NCI-H446 treated with DMSO at 0.1 percent for 48 hours (cell line): ENCODE results near the gene SORBS2.

Source experiments
- DNase-seq: peaks from one replicate; lab custom pipeline; 2025; lab: John Stamatoyannopoulos, UW

Gene SORBS2

DNA sequence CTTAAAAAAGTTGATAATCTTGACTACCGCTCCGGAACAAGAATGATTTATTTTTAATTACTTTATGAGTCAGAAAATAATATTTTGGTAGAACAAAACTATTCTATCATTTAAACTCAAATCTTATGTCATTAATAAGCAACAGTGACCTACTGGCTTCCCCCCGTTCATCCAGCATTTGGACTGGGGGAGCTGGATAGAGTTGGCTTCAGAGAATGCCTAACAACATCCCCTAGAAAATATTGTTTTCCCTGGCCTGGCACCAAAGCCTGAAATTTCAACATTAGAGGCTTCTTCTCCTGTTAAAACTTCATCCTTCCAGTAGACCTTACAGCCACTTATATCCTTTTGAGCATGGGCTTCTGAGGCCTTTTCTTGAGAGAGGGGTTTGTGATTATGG, 221.0 kb downstream of the SORBS2 start:
- DNase-seq = no peak

GRCh38 chr4:185589067-185589836, 222.7 kb downstream of the SORBS2 start:
- DNase-seq = no peak

DNA sequence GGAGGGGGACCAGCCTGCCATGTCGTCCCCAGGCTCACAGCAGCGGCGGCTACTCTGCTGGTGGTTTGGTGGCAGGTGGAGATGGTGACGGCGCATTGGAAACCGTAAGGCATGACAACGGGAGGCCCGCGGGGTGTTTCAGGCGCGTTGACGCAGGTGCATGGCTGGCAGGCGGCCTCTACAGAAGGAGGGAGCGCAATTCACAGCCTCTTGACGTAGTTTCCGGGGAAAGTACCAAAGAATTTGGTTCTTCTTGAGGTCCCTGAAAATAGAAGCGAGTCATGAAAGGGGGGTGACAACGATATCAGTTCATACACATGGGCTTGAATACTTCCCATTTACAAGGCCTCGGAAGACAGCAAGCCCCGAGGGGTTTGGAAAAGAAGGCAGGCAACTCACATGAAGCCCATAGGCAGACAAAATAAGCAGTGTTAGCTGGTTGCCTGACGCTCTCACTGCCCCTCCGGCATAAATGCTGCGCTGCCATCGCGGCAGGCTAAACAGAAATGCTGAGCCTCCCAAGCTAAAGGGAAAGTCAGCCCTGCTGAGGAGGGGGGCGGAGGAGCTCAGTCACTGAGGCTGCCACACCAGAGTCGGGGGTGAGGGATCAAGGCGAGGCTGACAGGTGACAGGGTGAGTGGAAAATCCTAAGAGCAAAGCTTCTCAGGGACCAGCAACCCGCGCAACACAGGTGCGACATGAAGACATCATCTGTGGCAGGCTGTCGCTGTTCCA, 224.4 kb downstream of the SORBS2 start:
- no peak for DNase-seq

GRCh38 chr4:185587030-185587426, 225.0 kb downstream of the SORBS2 start:
- no peak for DNase-seq

DNA sequence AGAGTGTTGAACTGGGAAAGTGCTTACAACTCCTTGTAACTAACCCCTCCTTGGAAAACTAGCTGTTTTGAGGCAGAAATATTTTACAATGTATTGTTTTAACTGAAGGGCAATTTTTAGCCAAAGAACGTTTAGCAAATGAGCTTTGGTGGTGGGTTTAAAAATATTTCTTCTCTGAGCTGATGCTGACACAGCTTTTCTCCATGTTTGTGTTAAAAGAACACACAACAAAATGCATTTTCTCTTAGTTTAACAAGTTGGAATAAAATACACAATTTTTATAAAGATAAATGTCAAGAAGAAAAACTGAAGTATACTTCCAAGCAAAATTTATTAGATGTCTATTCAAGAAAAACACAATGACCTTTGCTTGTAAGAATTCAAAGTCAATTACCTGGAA, 226.8 kb downstream of the SORBS2 start:
- DNase-seq = no peak

DNA sequence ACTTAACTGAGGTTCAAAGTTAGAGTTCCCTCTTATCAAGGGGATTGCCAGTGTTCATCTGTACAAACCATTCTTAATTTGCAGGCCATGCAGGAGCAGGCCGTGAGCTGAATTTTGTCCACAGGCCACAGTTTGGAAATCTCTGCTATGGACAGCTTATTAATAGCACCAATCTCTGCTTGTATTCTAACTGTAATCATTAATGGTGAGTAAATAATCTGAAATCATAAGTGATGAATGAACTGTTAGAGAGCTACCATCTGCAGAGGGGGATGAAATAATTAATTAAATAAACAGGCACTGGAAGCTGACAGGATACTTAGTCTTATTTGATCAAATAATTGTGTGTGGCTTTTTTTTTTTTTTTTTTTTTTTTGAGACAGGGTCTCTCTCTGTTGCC, 228.2 kb downstream of the SORBS2 start:
- no peak for DNase-seq

GRCh38 chr4:185582651-185583400, 229.2 kb downstream of the SORBS2 start:
- DNase-seq = no peak

- DNase-seq = no peak
Observed at GRCh38 chr4:185580699-185581098, 231.3 kb downstream of the SORBS2 start.

GRCh38 chr4:185578284-185578683, 233.7 kb downstream of the SORBS2 start:
- no peak for DNase-seq

- no peak for DNase-seq
Observed at GRCh38 chr4:185576962-185577950, 234.7 kb downstream of the SORBS2 start.

GRCh38 chr4:185576314-185576961, 235.6 kb downstream of the SORBS2 start:
- no peak for DNase-seq

DNA sequence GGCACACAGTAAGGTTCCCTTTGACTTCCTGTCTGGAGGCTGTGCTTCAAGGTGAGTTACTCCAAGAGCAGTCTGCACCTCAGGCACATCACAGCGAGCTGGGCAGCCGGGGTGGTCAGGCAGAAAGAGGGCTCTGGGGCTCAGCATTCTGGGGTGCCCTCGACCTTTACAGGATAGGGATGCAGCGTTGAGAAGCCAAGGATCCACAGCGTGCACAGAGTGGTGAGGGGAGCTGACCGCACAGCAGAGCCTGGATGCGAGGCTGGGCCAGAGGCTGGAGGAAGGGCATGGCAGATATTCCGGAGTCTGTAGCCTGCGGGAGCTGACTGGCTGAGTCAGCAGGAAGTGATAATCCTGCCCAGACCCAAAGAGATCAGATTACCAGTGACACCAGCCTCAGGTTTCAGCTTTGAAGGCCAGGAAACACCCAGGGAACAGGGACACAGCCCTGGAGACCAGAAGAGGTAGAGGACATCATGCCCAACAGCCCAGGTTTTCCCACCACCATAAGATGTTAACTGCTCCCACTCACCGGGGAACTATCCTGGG, 238.3 kb downstream of the SORBS2 start:
- DNase-seq = no peak

DNA sequence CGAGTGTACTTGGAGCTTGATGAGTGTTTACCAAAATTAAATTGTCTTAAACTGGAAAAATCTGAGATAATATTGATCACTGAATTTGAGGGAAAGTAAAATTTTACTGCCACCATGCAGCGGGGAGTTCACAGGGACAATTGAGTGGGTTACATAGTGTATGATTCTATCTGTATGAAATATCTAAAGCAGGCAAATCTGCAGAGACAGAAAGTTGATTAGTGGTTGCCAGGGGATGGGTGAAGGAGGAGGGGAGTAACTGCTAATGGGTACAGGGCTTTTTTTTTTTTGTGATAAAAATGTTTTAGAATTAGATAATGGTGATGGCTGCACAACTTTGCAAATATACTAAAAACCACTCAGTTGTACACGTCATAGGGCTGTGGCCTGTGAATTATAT, 241.3 kb downstream of the SORBS2 start:
- DNase-seq = no peak

GRCh38 chr4:185567381-185568376, 244.3 kb downstream of the SORBS2 start:
- no peak for DNase-seq

GRCh38 chr4:185566972-185567371, 245.0 kb downstream of the SORBS2 start:
- no peak for DNase-seq

- DNase-seq = no peak
Observed at GRCh38 chr4:185566425-185566824, 245.6 kb downstream of the SORBS2 start.

DNA sequence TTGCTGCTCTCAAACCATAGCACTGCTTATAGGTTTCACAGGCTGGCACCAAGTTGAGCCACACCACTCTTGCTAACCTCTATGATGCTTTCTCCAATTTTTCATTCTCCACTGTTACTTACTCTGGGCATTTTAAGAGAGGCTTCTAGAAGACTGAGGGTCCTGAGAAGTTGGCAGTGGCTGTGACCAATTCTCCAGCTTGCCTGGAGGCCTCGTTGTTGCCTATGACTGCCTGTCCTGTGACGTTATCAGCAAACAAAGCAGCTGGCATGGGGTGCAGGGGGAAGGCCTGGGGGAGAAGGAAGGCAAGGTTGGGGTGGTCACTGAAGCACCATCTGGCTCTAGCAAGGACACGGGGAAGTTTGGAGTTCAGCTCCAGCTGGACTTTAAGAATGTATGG, 246.3 kb downstream of the SORBS2 start:
- no peak for DNase-seq

GRCh38 chr4:185564349-185564748, 247.6 kb downstream of the SORBS2 start:
- DNase-seq = no peak

DNA sequence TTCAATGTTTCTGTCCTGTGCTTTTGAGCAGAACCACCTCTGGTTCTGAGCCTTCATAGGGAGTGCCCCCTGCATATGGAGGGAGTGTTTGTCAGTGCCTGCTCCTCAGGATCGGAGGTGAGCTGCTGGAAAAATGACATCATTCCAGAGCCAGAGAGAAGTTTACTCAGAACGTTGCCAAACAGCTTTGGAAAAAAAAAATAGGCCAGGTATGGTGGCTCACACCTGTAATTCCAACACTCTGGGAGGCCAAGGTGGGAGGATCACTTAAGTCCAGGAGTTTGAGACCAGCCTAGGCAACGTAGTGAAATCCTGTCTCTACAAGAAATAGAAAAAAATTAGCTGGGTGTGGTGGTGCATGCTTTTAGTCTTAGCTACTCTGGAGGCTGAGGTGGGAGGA, 249.5 kb downstream of the SORBS2 start:
- no peak for DNase-seq

DNA sequence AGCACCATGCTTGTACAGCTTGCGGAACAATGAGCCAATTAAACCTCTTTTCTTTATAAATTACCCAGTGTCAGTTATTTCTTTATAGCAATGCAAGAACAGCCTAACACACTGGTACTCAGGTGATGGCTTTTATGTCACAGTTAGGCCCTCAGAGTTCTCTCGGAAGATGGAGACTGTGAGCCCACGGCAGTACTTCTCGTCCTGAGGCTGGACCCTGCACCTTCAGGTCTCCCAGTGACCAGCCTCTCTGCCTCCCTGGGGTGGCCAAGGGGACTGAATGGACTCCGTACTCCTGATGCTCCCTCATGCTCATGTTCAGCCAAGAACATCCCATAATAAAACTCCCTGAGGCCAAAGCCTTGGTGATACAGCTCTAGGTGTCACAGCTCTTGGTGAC, 251.7 kb downstream of the SORBS2 start:
- no peak for DNase-seq
